SK-N-SH treated with all-trans-retinoic acid at 6 μM for 48 hours (cell line): ENCODE measurements around the gene MIOS.

Source experiments
- ATAC-seq: fragments of 200-7000 bp; cut with Tn5 transposase; 3 replicates; pipeline ENCODE4 v1.9.1; 2020; ENCODE audit warnings: mild to moderate bottlenecking, moderate library complexity
- ARNTL ChIP-seq: fragments of 450-650 bp; formaldehyde crosslinking; IDR thresholded peaks from 2 replicates; pipeline ENCODE4 v1.5.0; 2020; ENCODE audit warnings: low read depth, mild to moderate bottlenecking, moderate library complexity, borderline replicate concordance
- BACH2 ChIP-seq: fragments of 250-450 bp; sonication (Bioruptor Pico); IDR thresholded peaks from 2 replicates; pipeline ENCODE4 v1.9.0; 2021; ENCODE audit warnings: mild to moderate bottlenecking, borderline replicate concordance
- CREB5 ChIP-seq: fragments of 250-450 bp; sonication (Bioruptor Pico); IDR thresholded peaks from 2 replicates; pipeline ENCODE4 v1.5.1; 2020; ENCODE audit warnings: low read depth, mild to moderate bottlenecking, moderate library complexity
- ESRRG ChIP-seq: fragments of 250-450 bp; sonication (Bioruptor Pico); IDR thresholded peaks from 2 replicates; pipeline ENCODE4 v1.6.1; 2021; ENCODE audit warnings: mild to moderate bottlenecking
- GLIS3 ChIP-seq: fragments of 250-450 bp; sonication (Bioruptor Pico); IDR thresholded peaks from 2 replicates; pipeline ENCODE4 v1.5.0; 2020; ENCODE audit warnings: mild to moderate bottlenecking, moderate library complexity
- ISL1 ChIP-seq: fragments of 250-450 bp; sonication (Bioruptor Pico); IDR thresholded peaks from 2 replicates; pipeline ENCODE4 v2.1.2; 2022; ENCODE audit warnings: mild to moderate bottlenecking, moderate library complexity
- OSR1 ChIP-seq: fragments of 250-450 bp; sonication (Bioruptor Pico); IDR thresholded peaks from 2 replicates; pipeline ENCODE4 v1.8.0; 2022; ENCODE audit warnings: moderate library complexity, mild to moderate bottlenecking, inconsistent platforms
- PATZ1 ChIP-seq: fragments of 250-450 bp; sonication (Bioruptor Pico); IDR thresholded peaks from 2 replicates; pipeline ENCODE4 v1.8.0; 2020; ENCODE audit warnings: mild to moderate bottlenecking, moderate library complexity, borderline replicate concordance
- POU6F1 ChIP-seq: fragments of 250-450 bp; sonication (Bioruptor Pico); IDR thresholded peaks from 2 replicates; pipeline ENCODE4 v1.8.0; 2021; ENCODE audit warnings: low read depth, mild to moderate bottlenecking, moderate library complexity, borderline replicate concordance
- PPARA ChIP-seq: fragments of 250-450 bp; sonication (Bioruptor Pico); IDR thresholded peaks from 2 replicates; pipeline ENCODE4 v1.5.0; 2020; ENCODE audit warnings: mild to moderate bottlenecking, borderline replicate concordance
- RARB ChIP-seq: fragments of 250-450 bp; sonication (Bioruptor Pico); IDR thresholded peaks from 2 replicates; pipeline ENCODE4 v1.8.0; 2021; ENCODE audit warnings: mild to moderate bottlenecking, moderate library complexity
- SNAI2 ChIP-seq: fragments of 250-450 bp; sonication (Bioruptor Pico); IDR thresholded peaks from 2 replicates; pipeline ENCODE4 v1.5.0; 2020; ENCODE audit warnings: mild to moderate bottlenecking, moderate library complexity
- TCF4 ChIP-seq: fragments of 250-450 bp; sonication (Bioruptor Pico); IDR thresholded peaks from 2 replicates; pipeline ENCODE4 v1.8.0; 2021; ENCODE audit warnings: mild to moderate bottlenecking, moderate library complexity, borderline replicate concordance
- TOX ChIP-seq: fragments of 250-450 bp; sonication (Bioruptor Pico); IDR thresholded peaks from 2 replicates; pipeline ENCODE4 v1.8.0; 2021; ENCODE audit warnings: mild to moderate bottlenecking, moderate library complexity, borderline replicate concordance
- ZC3H10 ChIP-seq: fragments of 250-450 bp; sonication (Bioruptor Pico); IDR thresholded peaks from 2 replicates; pipeline ENCODE4 v1.5.1; 2021; ENCODE audit warnings: mild to moderate bottlenecking, moderate library complexity
- ZFP3 ChIP-seq: fragments of 250-450 bp; sonication (Bioruptor Pico); IDR thresholded peaks from 2 replicates; pipeline ENCODE4 v1.5.0; 2020; ENCODE audit warnings: mild to moderate bottlenecking, moderate library complexity
- ZFP30 ChIP-seq: fragments of 450-650 bp; formaldehyde crosslinking; IDR thresholded peaks from 2 replicates; pipeline ENCODE4 v1.5.0; 2022; ENCODE audit warnings: mild to moderate bottlenecking, moderate library complexity
- ZNF565 ChIP-seq: fragments of 450-650 bp; formaldehyde crosslinking; conservative IDR thresholded peaks from 2 replicates; pipeline ENCODE4 v1.5.0; 2020; ENCODE audit warnings: low read depth, mild to moderate bottlenecking, moderate library complexity
- ZNF70 ChIP-seq: fragments of 450-650 bp; formaldehyde crosslinking; IDR thresholded peaks from 2 replicates; pipeline ENCODE4 v1.5.0; 2020; ENCODE audit warnings: mild to moderate bottlenecking, moderate library complexity
- ZNF8 ChIP-seq: fragments of 450-650 bp; formaldehyde crosslinking; IDR thresholded peaks from 2 replicates; pipeline ENCODE4 v1.5.0; 2020; ENCODE audit warnings: mild to moderate bottlenecking, moderate library complexity
- TF ChIP-seq, protein P1 (sequence below): fragments of 250-450 bp; sonication (Bioruptor Pico); IDR thresholded peaks from 2 replicates; pipeline ENCODE4 v1.5.0; 2020; ENCODE audit warnings: mild to moderate bottlenecking, moderate library complexity

Gene MIOS

DNA sequence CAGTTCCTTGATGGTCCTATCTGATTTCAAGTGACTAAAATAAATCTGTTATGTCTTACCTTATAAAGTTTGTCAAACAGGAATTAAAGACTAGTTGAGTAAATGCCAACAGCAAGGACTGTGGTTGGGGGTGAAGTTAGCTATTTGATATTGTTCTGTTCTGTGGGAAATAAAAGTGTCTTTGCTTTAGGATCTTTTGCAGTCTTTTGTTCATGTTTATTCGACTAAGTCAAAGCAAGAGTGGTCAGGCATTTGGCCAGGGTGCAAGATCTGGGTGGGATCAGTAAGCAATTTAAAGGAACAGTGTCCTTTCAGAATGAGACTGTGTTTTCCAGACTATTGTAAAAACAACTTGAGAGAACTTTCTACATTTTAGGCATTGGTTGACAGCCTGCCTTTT lies 31.0 kb upstream of the MIOS start, which contains the start of gene COL28A1:
Gene COL28A1, minus strand, starts transcription at position 183 of the 400 bp plus-strand sequence. CDS start 2,998 bp downstream, outside the sequence.
- ATAC-seq, result no peak
- no peak for TF ChIP-seq ZFP30 (CRISPR knock-in tag)
- no peak for TF ChIP-seq SNAI2 (CRISPR knock-in tag)
- TF ChIP-seq ZC3H10, result no peak
- TF ChIP-seq OSR1 (CRISPR knock-in tag), result no peak
- TF ChIP-seq CREB5 (CRISPR knock-in tag), result no peak
- TF ChIP-seq BACH2, result no peak
- no peak for TF ChIP-seq TOX (CRISPR knock-in tag)
- TF ChIP-seq ZNF565 (CRISPR knock-in tag), result no peak
- TF ChIP-seq GLIS3, result no peak
- no peak for TF ChIP-seq ZNF70 (CRISPR knock-in tag)
- no peak for TF ChIP-seq PPARA (CRISPR knock-in tag)

DNA sequence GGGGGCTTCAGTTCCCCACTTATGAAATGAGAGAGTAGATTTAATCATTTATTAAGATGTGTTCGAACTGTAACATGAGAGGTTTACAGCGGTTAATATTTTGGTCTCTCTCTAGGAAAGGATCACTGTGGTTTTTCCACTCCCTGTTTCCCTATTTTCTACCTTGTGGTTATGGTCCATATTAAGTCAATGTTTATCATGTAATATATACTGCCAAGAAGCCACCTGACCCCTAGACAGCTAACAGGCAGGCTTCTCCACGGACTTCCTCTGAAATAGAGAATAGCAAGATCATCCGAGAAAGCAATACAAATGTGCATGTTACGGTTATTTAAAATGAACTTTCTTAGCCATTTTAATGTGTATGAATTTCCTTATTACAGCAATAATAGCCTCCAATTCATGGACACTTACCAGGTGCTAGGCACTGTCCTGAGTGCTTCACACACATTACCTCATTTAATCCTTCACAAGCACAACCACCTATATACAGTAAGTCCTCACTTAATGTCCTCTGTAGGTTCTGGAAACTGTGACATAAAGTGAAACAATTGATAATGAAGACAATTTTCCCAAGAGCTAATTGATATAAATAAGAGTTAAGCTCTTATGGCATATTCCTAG lies 30.2 kb upstream of the MIOS start:
- ATAC-seq, result no peak
- TF ChIP-seq ESRRG (CRISPR knock-in tag) (no peak), ZFP30 (CRISPR knock-in tag) (no peak), CREB5 (CRISPR knock-in tag) (no peak), ZNF565 (CRISPR knock-in tag) (no peak), ZNF70 (CRISPR knock-in tag) (no peak), ZNF8 (CRISPR knock-in tag) (no peak), ZFP3 (no peak)
- TF ChIP-seq, all 23 proteins: peak for 0

- TF ChIP-seq CREB5 (CRISPR knock-in tag) (no peak), ARNTL (no peak), BACH2 (no peak), SNAI2 (CRISPR knock-in tag) (no peak), RARB (CRISPR knock-in tag) (no peak), ZNF70 (CRISPR knock-in tag) (no peak), PPARA (CRISPR knock-in tag) (no peak), GLIS3 (no peak), POU6F1 (CRISPR knock-in tag) (no peak), ISL1 (CRISPR knock-in tag) (no peak)
- TF ChIP-seq, protein P1, sequence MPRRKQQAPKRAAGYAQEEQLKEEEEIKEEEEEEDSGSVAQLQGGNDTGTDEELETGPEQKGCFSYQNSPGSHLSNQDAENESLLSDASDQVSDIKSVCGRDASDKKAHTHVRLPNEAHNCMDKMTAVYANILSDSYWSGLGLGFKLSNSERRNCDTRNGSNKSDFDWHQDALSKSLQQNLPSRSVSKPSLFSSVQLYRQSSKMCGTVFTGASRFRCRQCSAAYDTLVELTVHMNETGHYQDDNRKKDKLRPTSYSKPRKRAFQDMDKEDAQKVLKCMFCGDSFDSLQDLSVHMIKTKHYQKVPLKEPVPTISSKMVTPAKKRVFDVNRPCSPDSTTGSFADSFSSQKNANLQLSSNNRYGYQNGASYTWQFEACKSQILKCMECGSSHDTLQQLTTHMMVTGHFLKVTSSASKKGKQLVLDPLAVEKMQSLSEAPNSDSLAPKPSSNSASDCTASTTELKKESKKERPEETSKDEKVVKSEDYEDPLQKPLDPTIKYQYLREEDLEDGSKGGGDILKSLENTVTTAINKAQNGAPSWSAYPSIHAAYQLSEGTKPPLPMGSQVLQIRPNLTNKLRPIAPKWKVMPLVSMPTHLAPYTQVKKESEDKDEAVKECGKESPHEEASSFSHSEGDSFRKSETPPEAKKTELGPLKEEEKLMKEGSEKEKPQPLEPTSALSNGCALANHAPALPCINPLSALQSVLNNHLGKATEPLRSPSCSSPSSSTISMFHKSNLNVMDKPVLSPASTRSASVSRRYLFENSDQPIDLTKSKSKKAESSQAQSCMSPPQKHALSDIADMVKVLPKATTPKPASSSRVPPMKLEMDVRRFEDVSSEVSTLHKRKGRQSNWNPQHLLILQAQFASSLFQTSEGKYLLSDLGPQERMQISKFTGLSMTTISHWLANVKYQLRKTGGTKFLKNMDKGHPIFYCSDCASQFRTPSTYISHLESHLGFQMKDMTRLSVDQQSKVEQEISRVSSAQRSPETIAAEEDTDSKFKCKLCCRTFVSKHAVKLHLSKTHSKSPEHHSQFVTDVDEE (CRISPR knock-in tag), result no peak
- no peak for ATAC-seq
Measured at GRCh38 chr7:7537711-7538110, 29.0 kb upstream of the MIOS start.

GRCh38 chr7:7539152-7539551 lies 27.5 kb upstream of the MIOS start:
- TF ChIP-seq OSR1 (CRISPR knock-in tag), result no peak
- TF ChIP-seq TCF4, result no peak
- no peak for TF ChIP-seq PATZ1 (CRISPR knock-in tag)
- no peak for ATAC-seq
